ENCODE results near the gene PPAN.
A peak's percentile ranks its signal among the peaks of the same experiment; 100 is the strongest.

The PPAN gene, protein sequence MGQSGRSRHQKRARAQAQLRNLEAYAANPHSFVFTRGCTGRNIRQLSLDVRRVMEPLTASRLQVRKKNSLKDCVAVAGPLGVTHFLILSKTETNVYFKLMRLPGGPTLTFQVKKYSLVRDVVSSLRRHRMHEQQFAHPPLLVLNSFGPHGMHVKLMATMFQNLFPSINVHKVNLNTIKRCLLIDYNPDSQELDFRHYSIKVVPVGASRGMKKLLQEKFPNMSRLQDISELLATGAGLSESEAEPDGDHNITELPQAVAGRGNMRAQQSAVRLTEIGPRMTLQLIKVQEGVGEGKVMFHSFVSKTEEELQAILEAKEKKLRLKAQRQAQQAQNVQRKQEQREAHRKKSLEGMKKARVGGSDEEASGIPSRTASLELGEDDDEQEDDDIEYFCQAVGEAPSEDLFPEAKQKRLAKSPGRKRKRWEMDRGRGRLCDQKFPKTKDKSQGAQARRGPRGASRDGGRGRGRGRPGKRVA

GRCh38 chr19:10106100-10106936, at the start of gene PPAN:
PPAN (plus strand) TSS chr19:10106362; CDS start chr19:10106395, 33 bp downstream.
- H3K4me3 ChIP-seq (ENCODE audit: low read depth, low read length), result peak within 1 kb of the TSS; percentile 96

GRCh38 chr19:10061717-10062310, 44.3 kb upstream of the PPAN start:
- H3K4me3 ChIP-seq (ENCODE audit: low read depth, low read length), result no peak overlapping the region

- no peak overlapping the region for H3K4me3 ChIP-seq (ENCODE audit: low read depth, low read length)
Observed at GRCh38 chr19:10068205-10068604, 38.0 kb upstream of the PPAN start.

DNA sequence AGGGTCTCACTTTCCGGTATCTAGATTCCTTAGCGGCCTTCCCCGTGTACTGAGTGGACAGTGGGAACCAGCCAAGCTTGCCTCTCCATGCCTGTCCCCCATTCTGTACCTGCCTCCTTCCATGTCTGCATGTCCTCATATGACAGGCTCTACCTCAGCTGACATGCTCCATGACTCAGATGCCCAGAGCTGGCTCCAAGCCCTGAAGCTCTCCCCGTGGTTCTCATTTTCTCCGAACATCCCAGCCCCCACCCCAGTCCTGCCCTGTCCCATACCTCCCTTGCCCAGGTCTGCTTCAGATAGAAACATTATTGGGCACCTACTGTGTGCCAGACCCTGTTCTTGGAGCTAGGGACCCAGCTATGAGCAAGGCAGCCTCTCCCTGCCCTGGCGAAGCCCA, 37.1 kb upstream of the PPAN start:
- no peak overlapping the region for H3K4me3 ChIP-seq (ENCODE audit: low read depth, low read length)

DNA sequence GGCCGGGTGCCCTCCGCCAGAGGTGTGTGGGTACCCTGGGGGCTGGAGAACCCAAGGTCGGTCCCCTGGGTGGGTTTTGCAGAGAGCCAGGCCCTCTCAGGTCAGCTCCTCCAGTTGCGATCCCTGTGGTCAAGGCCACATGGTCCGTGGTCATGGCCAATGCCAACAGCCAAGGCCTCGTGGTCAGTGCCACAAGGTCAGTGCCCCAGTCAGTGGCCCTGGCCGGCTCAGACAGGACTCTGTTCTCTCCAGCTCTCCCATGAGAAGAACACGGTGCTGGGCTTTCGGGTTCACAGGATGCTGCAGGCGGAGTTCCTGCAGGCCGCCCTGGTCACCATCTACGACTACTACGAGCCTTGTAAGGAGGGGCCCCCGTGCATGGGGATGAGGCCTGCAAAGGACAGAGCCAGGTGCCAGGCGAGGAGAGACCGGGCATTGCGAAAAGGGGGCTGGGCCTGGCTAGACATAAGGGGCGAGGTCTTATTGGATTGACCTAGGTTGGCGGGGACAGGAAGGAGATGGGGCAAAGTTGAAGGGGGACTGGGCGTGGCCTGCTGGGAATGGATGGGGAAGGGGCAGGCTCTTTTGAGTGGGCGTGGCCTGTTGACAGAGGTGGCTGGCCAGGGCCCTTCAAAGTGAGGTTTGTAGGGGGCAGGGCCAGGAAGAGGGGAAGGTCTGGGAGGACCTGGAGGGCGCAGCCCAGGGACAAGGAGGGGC, 35.3 kb upstream of the PPAN start:
- no peak overlapping the region for H3K4me3 ChIP-seq (ENCODE audit: low read depth, low read length)

- H3K4me3 ChIP-seq (ENCODE audit: low read depth, low read length), result no peak overlapping the region
Observed at GRCh38 chr19:10074153-10074552, 32.0 kb upstream of the PPAN start.

DNA sequence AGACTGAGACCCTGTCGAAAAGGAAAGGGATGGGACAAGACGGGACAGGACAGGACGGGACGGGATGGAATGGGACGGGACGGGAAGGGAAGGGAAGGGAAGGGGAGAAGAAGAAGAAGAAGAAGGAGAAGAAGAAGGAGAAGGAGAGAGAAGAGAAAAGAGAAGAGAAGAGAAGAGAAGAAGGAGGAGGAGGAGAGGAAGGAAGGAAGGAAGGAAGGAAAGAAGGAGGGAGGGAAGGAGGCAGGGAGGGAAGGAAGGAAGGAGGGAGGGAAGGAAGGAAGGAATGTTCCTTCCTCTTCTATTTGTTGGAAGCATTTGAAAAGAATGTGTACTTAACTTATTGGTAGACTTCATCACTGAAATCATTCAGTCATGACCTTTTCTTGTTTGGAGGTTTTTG, 29.6 kb upstream of the PPAN start:
- no peak overlapping the region for H3K4me3 ChIP-seq (ENCODE audit: low read depth, low read length)

DNA sequence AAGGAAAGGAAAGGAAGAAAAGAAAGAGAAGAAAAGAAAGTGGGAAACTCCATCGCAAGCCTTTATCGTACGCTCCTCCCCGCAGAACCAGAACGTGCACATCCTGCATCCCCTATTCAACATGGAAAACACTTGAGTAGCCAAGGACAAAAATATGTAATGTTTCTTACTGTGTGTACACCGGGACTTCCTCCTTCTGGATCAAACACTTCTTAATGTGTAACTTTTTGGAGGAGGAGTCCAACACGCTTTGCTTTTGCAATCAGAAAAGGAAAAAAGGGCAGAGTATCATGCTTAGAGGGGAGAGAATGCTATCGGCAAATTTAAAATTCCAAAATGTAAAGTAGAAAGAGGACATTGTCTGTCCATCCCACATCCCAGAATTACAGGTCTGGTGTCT, 27.8 kb upstream of the PPAN start:
- no peak overlapping the region for H3K4me3 ChIP-seq (ENCODE audit: low read depth, low read length)

- no peak overlapping the region for H3K4me3 ChIP-seq (ENCODE audit: low read depth, low read length)
Observed at GRCh38 chr19:10079031-10079453, 27.1 kb upstream of the PPAN start.

GRCh38 chr19:10083911-10084310, 22.3 kb upstream of the PPAN start:
- H3K4me3 ChIP-seq (ENCODE audit: low read depth, low read length), result no peak overlapping the region

DNA sequence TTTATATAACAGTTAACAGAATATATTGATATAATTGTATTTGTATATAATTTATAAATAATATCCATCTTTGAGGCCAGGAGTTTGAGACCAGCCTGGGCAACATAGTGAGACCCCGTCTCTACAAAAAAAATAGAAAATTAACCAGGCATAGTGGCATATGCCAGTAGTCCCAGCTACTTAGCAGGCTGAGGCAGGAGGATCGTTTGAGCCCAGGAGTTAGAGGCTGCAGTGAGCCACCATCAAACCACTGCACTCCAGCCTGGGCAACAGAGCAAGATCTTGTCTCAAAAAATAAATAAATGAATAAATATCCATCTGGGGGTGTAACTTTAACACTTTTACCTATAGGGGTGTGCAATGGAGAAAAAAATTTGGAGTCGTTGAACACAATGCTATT, 21.4 kb upstream of the PPAN start:
- no peak overlapping the region for H3K4me3 ChIP-seq (ENCODE audit: low read depth, low read length)

- H3K4me3 ChIP-seq (ENCODE audit: low read depth, low read length), result peak within 1 kb of the TSS; percentile 78
Observed at GRCh38 chr19:10085641-10086590, 20.2 kb upstream of the PPAN start, which contains the start of gene SHFL. SHFL (plus strand) TSS chr19:10086317; CDS start chr19:10086428, 111 bp downstream.

- peak overlapping the region; percentile 78 for H3K4me3 ChIP-seq (ENCODE audit: low read depth, low read length)
Observed at GRCh38 chr19:10086591-10087192, 19.5 kb upstream of the PPAN start.

- peak overlapping the region; percentile 78 for H3K4me3 ChIP-seq (ENCODE audit: low read depth, low read length)
Observed at GRCh38 chr19:10087296-10088061, 18.7 kb upstream of the PPAN start.

- no peak overlapping the region for H3K4me3 ChIP-seq (ENCODE audit: low read depth, low read length)
Observed at GRCh38 chr19:10088949-10089554, 17.1 kb upstream of the PPAN start.

GRCh38 chr19:10089801-10090375, 16.3 kb upstream of the PPAN start:
- H3K4me3 ChIP-seq (ENCODE audit: low read depth, low read length), result no peak overlapping the region

- H3K4me3 ChIP-seq (ENCODE audit: low read depth, low read length), result no peak overlapping the region
Observed at GRCh38 chr19:10091370-10091687, 14.8 kb upstream of the PPAN start.
